Adipose tissue (tissue), 3 donors: ENCODE results near the gene KIAA0232. TPM values are rescaled to one million over a fixed set of nuclear protein-coding genes. Genes with fewer than 3 reads are reported as not detected.
A peak's percentile ranks its signal among the peaks of the same experiment; 100 is the strongest.

ENCODE experiments used
- H3K27ac ChIP-seq: one replicate; pipeline ENCODE4 v1.5.1; 2013; ENCODE audit warnings: low read depth, low read length
- WGBS, 3 donors: extraction: QIAGEN DNeasy Blood & Tissue Kit; methylation state at CpG; one replicate each; pipeline ENCODE4 v1.1.7; 2013; 5-methylcytosine and 5-hydroxymethylcytosine counted together
- polyA plus RNA-seq, 3 donors: library from polyadenylated mRNA; stranded (reverse); fragments of 200-250 nt; gene quantifications; one replicate each; pipeline ENCODE4 v1.2.3, GENCODE V29; 2013
- donor health status: healthy with polysubstance abuse.
- donor health status: Bipolar disorder and iron deficiency.
- donor health status: healthy.

The KIAA0232 gene
- 1 to 10 TPM; 3.8 to 9.8 (median 6.7) TPM for polyA plus RNA-seq

GRCh38 chr4:6782147-6782845 is at the start of gene KIAA0232:
Gene KIAA0232, plus strand, starts transcription at chr4:6782727. Its CDS starts 41,727 bp downstream, at chr4:6824454.
- peak within 1 kb of the TSS; percentile 96 for H3K27ac ChIP-seq
- WGBS, 3 donors: 0 to 1% (median 1%) methylated on average over 55 to 100 of the region's 100 CpGs

GRCh38 chr4:6733358-6734164 is 49.0 kb upstream of the KIAA0232 start:
- no peak overlapping the region for H3K27ac ChIP-seq
- 75 to 89% (median 86%) methylated on average over 27 of the region's 27 CpGs for WGBS, 3 donors

GRCh38 chr4:6734165-6734786 is 48.3 kb upstream of the KIAA0232 start:
- H3K27ac ChIP-seq: no peak overlapping the region
- WGBS, 3 donors: 83 to 85% (median 84%) methylated on average over 16 of the region's 16 CpGs

- WGBS, 3 donors: 90 to 92% (median 92%) methylated on average over 4 of the region's 4 CpGs
- no peak overlapping the region for H3K27ac ChIP-seq
Measured at GRCh38 chr4:6739920-6740319, 42.6 kb upstream of the KIAA0232 start.

- WGBS, 3 donors: 80 to 89% (median 88%) methylated on average over 8 of the region's 8 CpGs
- no peak overlapping the region for H3K27ac ChIP-seq
Measured at GRCh38 chr4:6740347-6740746, 42.2 kb upstream of the KIAA0232 start.

- WGBS, 3 donors: 60 to 86% (median 67%) methylated on average over 2 of the region's 2 CpGs
Measured at GRCh38 chr4:6742507-6742906, 40.0 kb upstream of the KIAA0232 start.

GRCh38 chr4:6742989-6743388 is 39.5 kb upstream of the KIAA0232 start:
- 83 to 89% (median 86%) methylated on average over 11 of the region's 11 CpGs for WGBS, 3 donors

More at GRCh38 chr4:6742507-6742906, 40.0 kb upstream of the KIAA0232 start:
- H3K27ac ChIP-seq: no peak overlapping the region

GRCh38 chr4:6746721-6747293 is 35.7 kb upstream of the KIAA0232 start:
- WGBS, 3 donors: 29 to 61% (median 55%) methylated on average over 18 to 20 of the region's 20 CpGs
- no peak overlapping the region for H3K27ac ChIP-seq

More at GRCh38 chr4:6742989-6743388, 39.5 kb upstream of the KIAA0232 start:
- H3K27ac ChIP-seq: no peak overlapping the region

- H3K27ac ChIP-seq: no peak overlapping the region
- WGBS, 3 donors: 49 to 66% (median 59%) methylated on average over 11 of the region's 11 CpGs
Measured at GRCh38 chr4:6747294-6748051, 35.1 kb upstream of the KIAA0232 start.

GRCh38 chr4:6748286-6748685 is 34.2 kb upstream of the KIAA0232 start:
- 84 to 92% (median 87%) methylated on average over 9 of the region's 9 CpGs for WGBS, 3 donors
- H3K27ac ChIP-seq: no peak overlapping the region

- 42 to 51% (median 49%) methylated on average over 23 to 25 of the region's 25 CpGs for WGBS, 3 donors
- H3K27ac ChIP-seq: no peak overlapping the region
Measured at GRCh38 chr4:6749340-6750171, 33.0 kb upstream of the KIAA0232 start.

- no peak overlapping the region for H3K27ac ChIP-seq
- 80 to 91% (median 91%) methylated on average over 23 of the region's 23 CpGs for WGBS, 3 donors
Measured at GRCh38 chr4:6750286-6751221, 32.0 kb upstream of the KIAA0232 start.

- 72 to 81% (median 79%) methylated on average over 18 of the region's 18 CpGs for WGBS, 3 donors
- H3K27ac ChIP-seq: no peak overlapping the region
Measured at GRCh38 chr4:6751611-6752485, 30.7 kb upstream of the KIAA0232 start.

GRCh38 chr4:6752486-6752829 is 30.1 kb upstream of the KIAA0232 start:
- WGBS, 3 donors: 67 to 93% (median 85%) methylated on average over 6 of the region's 6 CpGs
- H3K27ac ChIP-seq: no peak overlapping the region

- WGBS, 3 donors: 76 to 84% (median 84%) methylated on average over 18 of the region's 18 CpGs
- no peak overlapping the region for H3K27ac ChIP-seq
Measured at GRCh38 chr4:6753103-6753560, 29.4 kb upstream of the KIAA0232 start.
